Heart left ventricle (tissue), 13 donors: ENCODE measurements around the gene CASQ2.

ENCODE experiments used
- CTCF ChIP-seq, 12 donors: fragments of 200-600 bp; sonication (generic) in 4 of 12; IDR thresholded peaks; one replicate each; pipeline versions ENCODE4 v1.5.0 to v1.8.0; 2018 to 2022; ENCODE audit warnings: antibody characterized with exemption in 12 of 12, mild to moderate bottlenecking in 5 of 12
- POLR2A ChIP-seq, 2 donors: fragments of 450-650 bp; IDR thresholded peaks; one replicate each; pipeline ENCODE4 v1.6.1; 2017; ENCODE audit warnings: antibody characterized with exemption in 2 of 2, mild to moderate bottlenecking in 2 of 2, moderate library complexity in 2 of 2
- donor health status: ischemic (EF 13 %, LVEDD 7.1; RV severe dilation, severe dysfunction).
- donor health status: DM: no; HTN: yes; CAD: no.
- donor health status: DM: no; HTN: no; CAD: no.
- donor health status: ischemic (EF 25% LVEDD 6.9; RV normal size, moderate dysfunction).
- donor health status: ischemic (EF 25% LVEDD 5.7; RV mildly dilated, moderate dysfunction).
- donor health status: ischemic (EF 35%, LVEDD 5.7; RV mildly dilated, moderate dysfunction).
- donor health status: nonischemic (EF 11% LVEDD 7.7; RV severe dilation, severe dysfunction).
- donor health status: DM: yes; HTN: yes; CAD: no.
- donor health status: PGD.
- donor health status: ischemic (EF 29% LVEDD 5.4; RV normal size, mild dysfunction).
- donor health status: nonischemic (EF 23%, LVEDD 6.1; RV moderate dilation, normal function).

- TF ChIP-seq CTCF (IDR thresholded peaks at IDR 0.05) (no peak), POLR2A (IDR thresholded peaks at IDR 0.05) (no peak)
These were observed 5.7 kb downstream of the CASQ2 start for GRCh38 chr1:115762779-115763178.
